Activated CD4-positive, alpha-beta memory T cell treated with anti-CD3 and anti-CD28 coated beads for 36 hours (primary cell): ENCODE measurements around the gene AP4M1. TPM values are rescaled to one million over a fixed set of nuclear protein-coding genes. Genes with fewer than 3 reads are reported as not detected.
A peak's percentile ranks its signal among the peaks of the same experiment; 100 is the strongest.

ENCODE experiments used
- CTCF ChIA-PET: fragments of 350-600 bp; sonication (Branson Sonifier 250); formaldehyde crosslinking; loops from one replicate; lab custom pipeline; 2021; ENCODE audit warnings: antibody characterized with exemption, inconsistent platforms; lab: Charles Lee
- POLR2A ChIA-PET: fragments of 350-600 bp; sonication (Branson Sonifier 250); formaldehyde crosslinking; loops from one replicate; lab custom pipeline; 2021; ENCODE audit warnings: antibody characterized with exemption; lab: Charles Lee
- DNase-seq: peaks from one replicate; pipeline ENCODE4 v3.0.0-alpha.2; 2020
- H3K27ac Mint-ChIP-seq: one replicate; pipeline ENCODE4 v1.8.0; 2021; ENCODE audit warnings: mixed read lengths
- H3K27me3 Mint-ChIP-seq: one replicate; pipeline ENCODE4 v1.8.0; 2021; ENCODE audit warnings: mixed read lengths
- H3K36me3 Mint-ChIP-seq: one replicate; pipeline ENCODE4 v1.8.0; 2021; ENCODE audit warnings: mixed read lengths
- H3K4me1 Mint-ChIP-seq: one replicate; pipeline ENCODE4 v1.8.0; 2021; ENCODE audit warnings: low read depth, mixed read lengths
- H3K4me3 Mint-ChIP-seq: one replicate; pipeline ENCODE4 v1.8.0; 2021; ENCODE audit warnings: mild to moderate bottlenecking, mixed read lengths
- H3K9me3 Mint-ChIP-seq: one replicate; pipeline ENCODE4 v1.8.0; 2021; ENCODE audit warnings: mixed read lengths
- intact Hi-C: fragments of 100-400 bp; cut with micrococcal nuclease; formaldehyde crosslinking; loops from one replicate; pipeline ENCODE4 v1.15.1; 2023
- microRNA-seq: library from miRNA; unstranded; fragments of <30 nt; microRNA quantifications from one replicate; pipeline ENCODE4 v1.2.0, GENCODE V29; 2022; ENCODE audit warnings: borderline number of aligned reads, borderline microRNAs expressed, borderline replicate concordance
- total RNA-seq, 2 experiments: library from RNA; stranded (reverse); gene quantifications; one replicate each; pipeline ENCODE4 v1.2.3, GENCODE V29; 2021

Gene AP4M1
- total RNA-seq, 2 experiments from 2014 or later, result 11.3 to 12.2 TPM

- Mint-ChIP-seq H3K36me3 (peaks cover 38% of the 10 kb centered on the region), H3K4me1 (peaks cover 43% of the 10 kb centered on the region), H3K27me3 (no peaks in the 10 kb centered on the region), H3K27ac (peak overlapping the region; percentile 51), H3K9me3 (no peaks in the 10 kb centered on the region), H3K4me3 (no peak overlapping the region)
- no peak for DNase-seq
- intact Hi-C loops, result no loop called here
- ChIA-PET POLR2A (interaction anchor here (0.6 kb wide), 1 partner anchor 67 kb away, joined by 3 read pairs; no protein-coding TSS in a partner anchor), CTCF (no interaction called here)
Measured at GRCh38 chr7:100153708-100154535, 52.5 kb downstream of the AP4M1 start.

GRCh38 chr7:100154651-100155491 lies 53.4 kb downstream of the AP4M1 start:
- Mint-ChIP-seq H3K36me3 (peaks cover 38% of the 10 kb centered on the region), H3K9me3 (no peaks in the 10 kb centered on the region)
- CTCF ChIA-PET, result no interaction called here

GRCh38 chr7:100155553-100156317 lies 54.3 kb downstream of the AP4M1 start:
- peaks cover 34% of the 10 kb centered on the region for H3K36me3 Mint-ChIP-seq
- no peaks in the 10 kb centered on the region for H3K9me3 Mint-ChIP-seq
- H3K4me1 Mint-ChIP-seq, result peaks cover 40% of the 10 kb centered on the region
- no peak overlapping the region for H3K27ac Mint-ChIP-seq
- ChIA-PET CTCF (interaction anchor here (0.9 kb wide), 1 partner anchor 252 kb away, joined by 4 read pairs; no protein-coding TSS in a partner anchor), POLR2A (interaction anchor here (0.6 kb wide), 1 partner anchor 74 kb away, joined by 3 read pairs; no protein-coding TSS in a partner anchor)
- H3K4me3 Mint-ChIP-seq, result no peak overlapping the region
- intact Hi-C loops, result no loop called here
- no peaks in the 10 kb centered on the region for H3K27me3 Mint-ChIP-seq
- no peak for DNase-seq

More at GRCh38 chr7:100154651-100155491, 53.4 kb downstream of the AP4M1 start:
- H3K27me3 Mint-ChIP-seq, result no peaks in the 10 kb centered on the region
- peaks cover 47% of the 10 kb centered on the region for H3K4me1 Mint-ChIP-seq
- no peak overlapping the region for H3K4me3 Mint-ChIP-seq
- intact Hi-C loops, result no loop called here
- DNase-seq, result no peak
- POLR2A ChIA-PET, result no interaction called here
- no peak overlapping the region for H3K27ac Mint-ChIP-seq

DNA sequence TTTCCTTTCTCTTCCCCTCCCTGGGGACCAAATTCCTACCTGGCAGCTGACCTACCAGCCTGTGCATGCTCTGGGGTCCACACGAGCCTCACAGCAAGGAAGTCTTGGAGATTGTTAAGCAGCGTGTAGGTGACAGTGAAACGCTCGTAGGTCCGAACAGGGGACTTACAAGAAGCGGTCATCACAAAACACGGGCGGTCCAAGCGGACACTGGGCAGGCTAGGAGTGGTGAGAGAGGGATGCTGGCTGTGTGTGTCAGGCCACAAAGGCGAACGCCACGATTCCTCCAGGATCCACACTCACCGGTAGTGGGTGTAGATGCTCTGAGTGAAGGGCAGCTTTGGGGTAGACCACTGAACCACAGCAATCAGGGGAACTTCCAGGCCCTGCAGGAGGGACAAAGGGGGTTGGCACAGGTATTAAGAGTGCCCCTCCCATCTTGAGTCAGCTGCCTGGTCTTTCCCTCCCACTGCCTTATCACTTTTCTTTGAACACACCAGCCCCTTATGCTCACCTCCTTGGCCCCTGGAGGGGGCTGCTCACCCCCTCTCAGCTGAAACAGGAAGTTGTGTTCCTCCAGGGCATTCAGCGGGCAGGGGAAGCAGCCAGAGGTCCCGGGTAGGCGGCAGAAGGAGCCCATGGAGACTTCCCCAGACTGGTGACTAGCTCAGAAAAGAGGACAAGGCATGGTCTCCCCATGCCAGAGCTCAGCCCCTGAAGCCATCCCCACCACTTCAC lies 55.1 kb downstream of the AP4M1 start:
- Mint-ChIP-seq H3K4me1 (peaks cover 40% of the 10 kb centered on the region), H3K4me3 (peak overlapping the region; percentile 55), H3K9me3 (no peaks in the 10 kb centered on the region), H3K27ac (peak overlapping the region; percentile 72), H3K27me3 (no peaks in the 10 kb centered on the region), H3K36me3 (peaks cover 34% of the 10 kb centered on the region)
- ChIA-PET CTCF (interaction anchor here (0.9 to 1.8 kb wide), 5 partner anchors 8 to 251 kb away, joined by 3 to 6 read pairs (median 4); partner anchors contain the start of gene LAMTOR4), POLR2A (interaction anchor here (0.8 to 0.9 kb wide), 2 partner anchors 9 to 30 kb away, joined by 3 read pairs; partner anchors contain the start of gene MBLAC1)
- no peak for DNase-seq
- intact Hi-C loops, result no loop called here

DNA sequence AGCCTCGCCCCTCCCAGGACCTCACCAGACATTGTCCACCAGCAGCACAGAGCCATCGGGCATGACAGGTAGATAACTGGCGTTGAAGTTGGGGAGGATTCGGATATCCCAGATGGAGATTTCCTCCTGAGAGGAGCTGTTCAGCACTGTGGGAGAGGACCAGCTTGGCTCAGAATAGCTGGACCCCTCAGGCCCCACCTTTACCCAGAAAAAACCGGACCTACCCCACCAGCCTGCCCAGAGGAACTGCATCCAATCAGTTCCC lies 55.6 kb downstream of the AP4M1 start:
- Mint-ChIP-seq H3K36me3 (peaks cover 32% of the 10 kb centered on the region), H3K9me3 (no peaks in the 10 kb centered on the region), H3K27me3 (no peaks in the 10 kb centered on the region), H3K4me3 (peak overlapping the region; percentile 77), H3K4me1 (peaks cover 37% of the 10 kb centered on the region), H3K27ac (peak overlapping the region; percentile 79)
- DNase-seq, result no peak
- ChIA-PET POLR2A (interaction anchor here (0.8 to 0.9 kb wide), 2 partner anchors 9 to 30 kb away, joined by 3 read pairs; partner anchors contain the start of gene MBLAC1), CTCF (interaction anchor here (1.1 to 1.8 kb wide), 4 partner anchors 8 to 188 kb away, joined by 3 to 6 read pairs (median 4); partner anchors contain the start of gene LAMTOR4)
- intact Hi-C loops, result no loop called here

- Mint-ChIP-seq H3K4me3 (peak overlapping the region; percentile 77), H3K4me1 (peaks cover 32% of the 10 kb centered on the region), H3K27me3 (no peaks in the 10 kb centered on the region), H3K36me3 (peaks cover 26% of the 10 kb centered on the region), H3K9me3 (no peaks in the 10 kb centered on the region), H3K27ac (peak overlapping the region; percentile 79)
- ChIA-PET CTCF (interaction anchor here (1.1 to 1.8 kb wide), 5 partner anchors 9 to 187 kb away, joined by 3 to 6 read pairs (median 4); partner anchors contain the start of gene LAMTOR4), POLR2A (interaction anchor here (0.9 to 1.0 kb wide), 2 partner anchors 9 to 10 kb away, joined by 3 read pairs; partner anchors contain the start of gene LAMTOR4)
- DNase-seq, result no peak
- intact Hi-C loops, result loop anchor here (1.0 kb wide), 2 partner anchors 9 kb away; partner anchors contain the start of gene LAMTOR4
Measured at GRCh38 chr7:100157334-100158228, 56.1 kb downstream of the AP4M1 start.

Small RNA genes lying within 50 kb of the gene (microRNA-seq; reads per million reads assigned to microRNA genes)
- 6,115 reads per million, percentile 94 among the genes with 10 or more reads in this experiment for gene MIR106B
- gene MIR25, result 636 reads per million, percentile 83 among the genes with 10 or more reads in this experiment
- not detected for gene MIR4658
- 10,927 reads per million, percentile 97 among the genes with 10 or more reads in this experiment for gene MIR93

Other genes with a start within 250 kb of the AP4M1 start
- not detected for gene OR2AE1, start 224.6 kb upstream of the AP4M1 start, total RNA-seq
- gene TRIM4, start 182.1 kb upstream of the AP4M1 start, total RNA-seq, result 10 to 100 TPM; 24.9 to 26.1 TPM
- under 1 TPM; 0.19 to 0.45 TPM for gene GJC3, start 172.0 kb upstream of the AP4M1 start, total RNA-seq
- not detected for gene AZGP1, start 125.6 kb upstream of the AP4M1 start, total RNA-seq
- 10 to 100 TPM; 49.1 to 50.6 TPM for gene ZKSCAN1, start 86.0 kb upstream of the AP4M1 start, total RNA-seq
- 1 to 10 TPM; 6.2 TPM for gene ZSCAN21, start 51.9 kb upstream of the AP4M1 start, total RNA-seq
- 10 to 100 TPM; 18.0 to 18.6 TPM for gene ZNF3, start 19.9 kb upstream of the AP4M1 start, total RNA-seq
- gene COPS6, start 12.7 kb upstream of the AP4M1 start, total RNA-seq, result 10 to 100 TPM; 93.1 to 98.2 TPM
- 100 to 1,000 TPM; 393 to 398 TPM for gene MCM7, start 246 bp upstream of the AP4M1 start, total RNA-seq
- 10 to 100 TPM; 54.3 to 63.7 TPM for gene TAF6, start 17.7 kb downstream of the AP4M1 start, total RNA-seq
- gene CNPY4, start 18.0 kb downstream of the AP4M1 start, total RNA-seq, result 10 to 100 TPM; 11.9 to 12.4 TPM
- gene MBLAC1, start 25.3 kb downstream of the AP4M1 start, total RNA-seq, result 1 to 10 TPM; 2.3 to 3.4 TPM
- 100 to 1,000 TPM; 136 to 151 TPM for gene LAMTOR4, start 47.3 kb downstream of the AP4M1 start, total RNA-seq
- 10 to 100 TPM; 17.9 to 19.7 TPM for gene TRAPPC14, start 57.1 kb downstream of the AP4M1 start, total RNA-seq
- 1 to 10 TPM; 2.4 to 2.8 TPM for gene GAL3ST4, start 67.0 kb downstream of the AP4M1 start, total RNA-seq
- 1 to 10 TPM; 4.8 to 5.5 TPM for gene GPC2, start 75.7 kb downstream of the AP4M1 start, total RNA-seq
- 10 to 100 TPM; 20.8 to 20.9 TPM for gene STAG3, start 76.3 kb downstream of the AP4M1 start, total RNA-seq
- gene PVRIG, start 118.3 kb downstream of the AP4M1 start, total RNA-seq, result 10 to 100 TPM; 21.0 to 21.2 TPM
- not detected for gene SPDYE3, start 206.1 kb downstream of the AP4M1 start, total RNA-seq